Measurements from ENCODE around the gene SLX9. TPM values are rescaled to one million over a fixed set of nuclear protein-coding genes. Genes with fewer than 3 reads are reported as not detected.

Gene SLX9
- total RNA-seq, 1 donor from 2014 or later, result 83.4 TPM

DNA sequence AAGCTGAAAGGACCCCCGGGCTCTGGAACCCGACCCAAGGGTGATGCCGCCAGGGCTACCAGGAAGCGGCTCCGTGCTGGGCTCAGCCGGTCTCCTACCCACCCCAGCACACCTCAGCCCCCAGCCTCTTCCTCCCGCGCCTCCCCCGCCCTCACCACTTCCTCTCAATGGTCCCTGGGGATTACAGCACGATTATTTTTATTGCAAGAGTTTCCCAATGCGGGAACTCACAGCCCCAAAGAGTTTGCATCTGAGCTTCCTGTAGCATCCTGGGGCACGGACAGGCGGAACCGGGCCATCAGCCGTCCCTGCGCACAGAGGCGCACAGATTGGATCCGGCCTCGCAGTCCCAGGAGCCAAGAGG lies 8.7 kb upstream of the SLX9 start:
- Mint-ChIP-seq H3K4me3 (peak overlapping the region; percentile 81), H3K9me3 (no peaks in the 10 kb centered on the region), H3K27me3 (ENCODE audit: insufficient read depth) (no peaks in the 10 kb centered on the region), H3K27ac (peak overlapping the region; percentile 90), H3K4me1 (ENCODE audit: low read depth) (peaks cover 57% of the 10 kb centered on the region), H3K36me3 (ENCODE audit: low read depth) (peaks cover 5% of the 10 kb centered on the region)
- intact Hi-C loops (cut with micrococcal nuclease), result loop anchor here (2.0 kb wide), 1 partner anchor 56 kb away; no protein-coding TSS in a partner anchor
- DNase-seq (ENCODE audit: low spot score), result no peak

DNA sequence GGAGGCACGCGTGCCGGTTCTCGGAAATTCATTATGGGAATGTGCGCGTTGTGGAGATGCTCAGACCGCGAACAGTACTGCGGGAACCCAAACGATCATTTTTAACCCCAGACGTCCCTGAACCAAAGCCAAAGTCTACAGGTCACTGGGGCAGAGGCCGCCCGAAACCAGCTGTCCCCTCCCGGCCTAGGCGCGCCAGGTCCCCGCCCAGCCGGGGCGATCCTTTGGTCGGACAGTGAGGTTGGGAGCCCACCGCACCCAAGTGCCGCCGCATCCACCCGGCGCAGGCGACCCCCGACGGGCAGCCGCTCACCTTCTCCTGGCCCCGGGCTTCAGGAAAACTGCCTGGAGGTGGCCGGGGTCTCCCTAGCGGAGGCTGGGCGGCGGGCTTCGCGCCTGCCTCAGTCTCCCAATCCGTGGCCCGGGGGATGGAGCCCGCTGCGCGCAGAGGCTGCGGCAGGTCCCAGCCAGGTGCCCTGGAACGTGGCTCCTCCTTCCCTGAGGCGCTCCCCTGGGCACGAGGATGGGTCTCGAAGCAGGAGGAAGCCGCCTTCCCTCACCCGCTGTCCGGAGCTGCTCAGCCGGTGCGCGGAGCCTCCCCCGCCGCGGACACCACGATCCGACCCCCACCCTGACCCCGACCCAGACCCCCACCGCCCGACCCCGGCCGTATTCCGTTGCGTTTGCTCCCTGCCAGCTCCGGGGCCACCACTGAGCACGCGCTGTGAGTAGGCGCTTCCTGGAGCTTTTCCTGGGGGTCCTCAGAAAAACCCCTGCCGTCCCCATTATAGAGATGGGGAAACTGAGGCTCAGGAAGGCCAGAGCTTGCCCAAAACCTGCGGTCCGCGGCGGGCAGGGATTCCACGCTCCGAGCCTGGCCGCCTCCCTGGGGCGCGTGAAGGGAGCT lies 8.1 kb upstream of the SLX9 start:
- Mint-ChIP-seq H3K4me3 (peak overlapping the region; percentile 81), H3K36me3 (ENCODE audit: low read depth) (peaks cover 5% of the 10 kb centered on the region), H3K27me3 (ENCODE audit: insufficient read depth) (no peaks in the 10 kb centered on the region), H3K27ac (peak overlapping the region; percentile 90), H3K9me3 (no peaks in the 10 kb centered on the region), H3K4me1 (ENCODE audit: low read depth) (peaks cover 51% of the 10 kb centered on the region)
- DNase-seq (ENCODE audit: low spot score), result no peak
- intact Hi-C loops (cut with micrococcal nuclease), result loop anchor here (1.0 to 2.0 kb wide), 2 partner anchors 39 to 57 kb away; no protein-coding TSS in a partner anchor

DNA sequence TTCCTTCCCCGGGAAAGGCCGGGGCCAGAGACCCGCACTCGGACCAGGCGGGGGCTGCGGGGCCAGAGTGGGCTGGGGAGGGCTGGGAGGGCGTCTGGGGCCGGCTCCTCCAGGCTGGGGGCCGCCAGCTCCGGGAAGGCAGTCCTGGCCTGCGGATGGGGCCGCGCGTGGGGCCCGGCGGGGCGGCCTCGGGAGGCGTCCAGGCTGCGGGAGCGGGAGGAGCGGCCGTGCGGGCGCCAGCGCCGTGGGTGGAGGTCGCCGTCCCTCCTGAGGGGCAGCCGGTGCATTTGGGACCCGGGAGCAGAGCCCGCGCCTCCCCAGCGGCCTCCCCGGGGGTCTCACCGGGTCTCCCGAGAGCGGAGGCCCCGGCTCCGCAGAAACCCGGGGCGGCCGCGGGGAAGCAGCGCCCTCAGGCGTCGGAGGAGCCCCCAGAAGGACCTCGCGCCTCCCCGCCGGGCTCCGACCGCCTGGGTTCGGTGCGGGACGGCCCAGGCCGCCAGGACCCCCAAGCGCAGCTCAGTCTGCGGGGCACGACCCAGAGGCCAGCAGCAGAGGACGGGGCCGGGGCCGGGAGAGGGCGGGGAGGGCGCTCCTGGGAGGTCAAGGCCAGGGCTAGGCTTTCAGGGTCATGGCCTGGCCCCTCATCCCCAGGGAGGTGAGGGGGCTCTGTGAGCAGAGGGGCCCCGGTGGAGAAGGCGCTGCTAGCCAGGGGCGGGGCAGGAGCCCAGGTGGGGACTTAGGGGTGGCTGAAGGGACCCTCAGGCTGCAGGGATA lies 7.2 kb upstream of the SLX9 start:
- no peak overlapping the region for H3K27ac Mint-ChIP-seq
- peaks cover 43% of the 10 kb centered on the region for H3K4me1 Mint-ChIP-seq (ENCODE audit: low read depth)
- DNase-seq (ENCODE audit: low spot score), result no peak
- intact Hi-C loops (cut with micrococcal nuclease), result loop anchor here (1.0 kb wide), 2 partner anchors 40 to 131 kb away; partner anchors contain the start of gene UBE2G2
- peak overlapping the region; percentile 69 for H3K4me3 Mint-ChIP-seq
- no peaks in the 10 kb centered on the region for H3K9me3 Mint-ChIP-seq
- H3K27me3 Mint-ChIP-seq (ENCODE audit: insufficient read depth), result no peaks in the 10 kb centered on the region
- peaks cover 5% of the 10 kb centered on the region for H3K36me3 Mint-ChIP-seq (ENCODE audit: low read depth)

DNA sequence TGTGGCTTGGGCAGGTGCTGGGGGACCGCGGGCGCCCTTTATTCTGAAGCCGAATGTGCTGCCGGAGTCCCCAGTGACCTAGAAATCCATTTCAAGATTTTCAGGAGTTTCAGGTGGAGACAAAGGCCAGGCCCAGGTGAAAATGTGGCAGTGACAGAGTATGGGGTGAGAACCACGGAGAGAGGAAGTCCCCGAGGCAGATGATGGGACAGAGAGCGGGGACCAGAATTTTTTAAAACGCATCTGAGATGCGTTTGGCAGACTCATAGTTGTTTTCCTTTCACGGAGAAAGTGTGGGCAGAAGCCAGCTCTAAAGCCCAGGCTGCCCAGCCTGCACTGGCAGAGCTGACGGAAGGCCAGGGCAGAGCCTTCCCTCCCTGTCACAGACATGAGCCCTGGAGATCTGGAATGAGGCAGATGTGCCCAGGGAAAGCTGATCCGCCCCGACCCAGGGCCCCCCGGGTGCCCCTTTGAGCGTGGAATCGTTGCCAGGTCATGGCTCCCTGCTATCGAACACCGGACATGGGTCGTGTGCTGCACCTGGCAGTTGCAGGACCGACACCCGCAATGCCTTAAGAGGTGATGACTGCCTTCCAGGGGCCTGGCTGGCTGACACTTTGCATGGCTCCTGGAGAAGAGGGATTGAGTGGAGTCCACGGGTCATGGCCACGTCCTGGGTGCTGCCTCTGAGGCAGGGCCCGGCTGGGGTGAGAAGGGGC lies 6.5 kb upstream of the SLX9 start:
- Mint-ChIP-seq H3K4me1 (ENCODE audit: low read depth) (peaks cover 35% of the 10 kb centered on the region), H3K9me3 (no peaks in the 10 kb centered on the region), H3K27me3 (ENCODE audit: insufficient read depth) (no peaks in the 10 kb centered on the region), H3K36me3 (ENCODE audit: low read depth) (peaks cover 5% of the 10 kb centered on the region), H3K4me3 (peak overlapping the region; percentile 50), H3K27ac (no peak overlapping the region)
- no peak for DNase-seq (ENCODE audit: low spot score)
- intact Hi-C loops (cut with micrococcal nuclease), result loop anchor here (1.0 kb wide), 1 partner anchor 132 kb away; the partner anchor contains the start of gene UBE2G2

DNA sequence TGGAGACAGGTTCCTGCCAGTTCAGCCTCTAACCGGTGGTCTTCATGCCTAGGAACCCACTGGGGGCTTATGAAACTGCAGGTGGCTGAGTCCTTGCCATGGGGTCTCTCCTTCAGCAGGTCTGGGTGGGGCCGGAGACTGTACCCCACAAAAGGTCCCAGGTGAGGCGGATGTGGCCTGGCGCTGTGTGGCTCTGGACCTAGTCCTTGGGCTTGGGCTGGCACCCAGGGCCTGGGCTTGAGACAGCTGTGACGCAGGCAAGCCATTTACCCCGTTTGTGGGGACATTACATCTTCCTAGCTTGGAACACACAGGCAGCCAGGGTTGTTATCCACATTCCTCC lies 5.9 kb upstream of the SLX9 start:
- intact Hi-C loops (cut with micrococcal nuclease), result loop anchor here (1.0 kb wide), 1 partner anchor 133 kb away; the partner anchor contains the start of gene UBE2G2
- no peaks in the 10 kb centered on the region for H3K27me3 Mint-ChIP-seq (ENCODE audit: insufficient read depth)
- H3K9me3 Mint-ChIP-seq, result no peaks in the 10 kb centered on the region
- H3K36me3 Mint-ChIP-seq (ENCODE audit: low read depth), result peaks cover 5% of the 10 kb centered on the region
- DNase-seq (ENCODE audit: low spot score), result no peak
- H3K27ac Mint-ChIP-seq, result no peak overlapping the region
- H3K4me3 Mint-ChIP-seq, result no peak overlapping the region
- H3K4me1 Mint-ChIP-seq (ENCODE audit: low read depth), result peaks cover 32% of the 10 kb centered on the region

GRCh38 chr21:44934276-44934675 lies 5.6 kb upstream of the SLX9 start:
- intact Hi-C loops (cut with micrococcal nuclease), result no loop called here
- Mint-ChIP-seq H3K4me1 (ENCODE audit: low read depth) (peaks cover 32% of the 10 kb centered on the region), H3K27me3 (ENCODE audit: insufficient read depth) (no peaks in the 10 kb centered on the region), H3K4me3 (no peak overlapping the region), H3K36me3 (ENCODE audit: low read depth) (peaks cover 5% of the 10 kb centered on the region), H3K27ac (no peak overlapping the region), H3K9me3 (no peaks in the 10 kb centered on the region)
- no peak for DNase-seq (ENCODE audit: low spot score)

- H3K36me3 Mint-ChIP-seq (ENCODE audit: low read depth), result peaks cover 2% of the 10 kb centered on the region
- H3K4me3 Mint-ChIP-seq, result no peak overlapping the region
- peaks cover 26% of the 10 kb centered on the region for H3K4me1 Mint-ChIP-seq (ENCODE audit: low read depth)
- no peak for DNase-seq (ENCODE audit: low spot score)
- no peaks in the 10 kb centered on the region for H3K9me3 Mint-ChIP-seq
- H3K27me3 Mint-ChIP-seq (ENCODE audit: insufficient read depth), result no peaks in the 10 kb centered on the region
- H3K27ac Mint-ChIP-seq, result no peak overlapping the region
- intact Hi-C loops (cut with micrococcal nuclease), result no loop called here
Observed at GRCh38 chr21:44934797-44935532, 4.9 kb upstream of the SLX9 start.

GRCh38 chr21:44935533-44935927 lies 4.3 kb upstream of the SLX9 start:
- Mint-ChIP-seq H3K4me3 (no peak overlapping the region), H3K4me1 (ENCODE audit: low read depth) (peaks cover 21% of the 10 kb centered on the region), H3K36me3 (ENCODE audit: low read depth) (peaks cover 5% of the 10 kb centered on the region), H3K9me3 (no peaks in the 10 kb centered on the region), H3K27me3 (ENCODE audit: insufficient read depth) (no peaks in the 10 kb centered on the region), H3K27ac (no peak overlapping the region)
- DNase-seq (ENCODE audit: low spot score), result no peak
- intact Hi-C loops (cut with micrococcal nuclease), result no loop called here

GRCh38 chr21:44938772-44939531 lies 877 bp upstream of the SLX9 start:
- Mint-ChIP-seq H3K4me1 (ENCODE audit: low read depth) (peaks cover 35% of the 10 kb centered on the region), H3K27me3 (ENCODE audit: insufficient read depth) (no peaks in the 10 kb centered on the region), H3K36me3 (ENCODE audit: low read depth) (peaks cover 20% of the 10 kb centered on the region), H3K4me3 (peak overlapping the region; percentile 87), H3K9me3 (no peaks in the 10 kb centered on the region), H3K27ac (peak overlapping the region; percentile 77)
- intact Hi-C loops (cut with micrococcal nuclease), result loop anchor here (1.0 to 2.0 kb wide), 2 partner anchors 18 to 65 kb away; partner anchors contain the start of gene ITGB2
- no peak for DNase-seq (ENCODE audit: low spot score)

DNA sequence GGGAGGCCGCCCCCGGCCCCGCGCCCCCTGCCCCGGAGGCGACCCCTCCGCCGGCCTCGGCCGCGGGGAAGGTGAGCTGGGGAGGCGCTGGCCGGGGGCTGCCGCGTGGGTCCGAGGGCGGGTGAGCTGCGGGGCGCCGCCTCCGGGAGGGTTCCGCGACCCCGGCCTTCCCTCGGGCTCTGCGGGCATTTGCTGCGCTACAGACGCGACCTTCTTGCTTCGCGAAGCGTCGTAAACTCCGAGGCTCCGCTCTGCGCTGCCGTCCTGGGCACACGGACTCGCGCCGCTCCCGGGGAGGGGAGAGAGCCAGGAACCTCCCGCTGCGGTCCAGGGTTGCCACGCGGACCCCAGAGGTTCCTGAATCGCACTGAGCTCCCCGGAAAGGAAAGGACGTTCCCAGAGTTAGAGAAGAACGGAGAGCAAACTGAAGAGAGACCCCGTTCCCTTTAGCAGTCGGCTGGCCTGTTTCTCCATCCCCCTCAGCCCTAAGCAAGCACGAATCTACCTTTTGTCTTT lies 345 bp downstream of the SLX9 start:
- Mint-ChIP-seq H3K27ac (peak overlapping the region; percentile 66), H3K4me1 (ENCODE audit: low read depth) (peaks cover 35% of the 10 kb centered on the region), H3K9me3 (no peaks in the 10 kb centered on the region), H3K36me3 (ENCODE audit: low read depth) (peaks cover 27% of the 10 kb centered on the region), H3K4me3 (peak overlapping the region; percentile 91), H3K27me3 (ENCODE audit: insufficient read depth) (no peaks in the 10 kb centered on the region)
- intact Hi-C loops (cut with micrococcal nuclease), result no loop called here
- DNase-seq (ENCODE audit: low spot score), result no peak

DNA sequence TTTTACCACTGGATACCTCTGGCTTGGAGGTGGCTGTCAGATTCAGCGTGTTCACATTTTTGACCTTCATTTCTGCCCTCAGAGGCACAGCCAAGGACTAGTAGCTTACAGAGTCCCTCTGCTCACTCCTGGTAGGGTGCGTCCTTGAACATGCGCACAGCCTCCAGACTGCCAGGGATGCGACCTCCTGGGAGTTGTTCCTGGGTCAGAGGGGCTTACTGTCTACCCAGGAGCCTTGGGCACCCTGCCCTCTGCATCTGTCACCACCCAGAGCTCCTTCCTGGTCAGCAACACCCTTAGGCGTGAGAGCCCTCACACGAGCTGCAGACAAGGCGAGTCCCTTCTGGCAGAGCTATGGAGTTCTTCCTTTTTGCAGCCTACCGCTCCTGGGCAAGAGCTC lies 1.7 kb downstream of the SLX9 start:
- peaks cover 31% of the 10 kb centered on the region for H3K36me3 Mint-ChIP-seq (ENCODE audit: low read depth)
- H3K4me1 Mint-ChIP-seq (ENCODE audit: low read depth), result peaks cover 35% of the 10 kb centered on the region
- H3K9me3 Mint-ChIP-seq, result no peaks in the 10 kb centered on the region
- intact Hi-C loops (cut with micrococcal nuclease), result no loop called here
- H3K27me3 Mint-ChIP-seq (ENCODE audit: insufficient read depth), result no peaks in the 10 kb centered on the region
- no peak overlapping the region for H3K27ac Mint-ChIP-seq
- H3K4me3 Mint-ChIP-seq, result peak overlapping the region; percentile 91
- no peak for DNase-seq (ENCODE audit: low spot score)
